GM23338 (cell line): ENCODE results near the gene MC3R. TPM values are rescaled to one million over a fixed set of nuclear protein-coding genes. Genes with fewer than 3 reads are reported as not detected.

Source experiments
- ATAC-seq: fragments of 200-7000 bp; cut with Tn5 transposase; 3 replicates; pipeline ENCODE4 v1.9.1; 2020
- DNase-seq: peaks from one replicate; pipeline ENCODE4 v3.0.0-alpha.2; 2015; ENCODE audit warnings: low spot score
- H2AFZ ChIP-seq: fragments of 200-600 bp; sonication (generic); 2 replicates; pipeline ENCODE4 v1.8.0; 2016; ENCODE audit warnings: antibody characterized with exemption, mild to moderate bottlenecking, moderate library complexity
- H3F3A ChIP-seq: fragments of 200-600 bp; sonication (generic); replicated peaks from 2 replicates; pipeline ENCODE4 v1.8.0; 2017; ENCODE audit warnings: antibody characterized with exemption, mixed run types, low read depth
- H3K27ac ChIP-seq: fragments of 200-600 bp; sonication (generic); 2 replicates; pipeline ENCODE4 v1.6.1; 2016; ENCODE audit warnings: low read depth
- H3K27me3 ChIP-seq: fragments of 200-600 bp; sonication (generic); 2 replicates; pipeline ENCODE4 v1.8.0; 2016; ENCODE audit warnings: mild to moderate bottlenecking, mixed run types, moderate library complexity; ENCODE audit not compliant: insufficient read depth
- H3K36me3 ChIP-seq: fragments of 200-600 bp; sonication (generic); 2 replicates; pipeline ENCODE4 v1.8.0; 2016; ENCODE audit warnings: mild to moderate bottlenecking; ENCODE audit not compliant: insufficient read depth
- H3K4me1 ChIP-seq: fragments of 200-600 bp; sonication (generic); 2 replicates; pipeline ENCODE4 v1.8.0; 2016; ENCODE audit warnings: mild to moderate bottlenecking, moderate library complexity; ENCODE audit not compliant: insufficient read depth
- H3K4me2 ChIP-seq: fragments of 200-600 bp; sonication (generic); 2 replicates; pipeline ENCODE4 v1.7.1; 2017; ENCODE audit warnings: mixed run types
- H3K4me3 ChIP-seq: fragments of 200-600 bp; sonication (generic); 2 replicates; pipeline ENCODE4 v1.6.1; 2016; ENCODE audit warnings: mixed run types
- H3K79me2 ChIP-seq: fragments of 200-600 bp; sonication (generic); replicated peaks from 2 replicates; pipeline ENCODE4 v1.8.0; 2017; ENCODE audit warnings: mild to moderate bottlenecking; ENCODE audit not compliant: insufficient read depth
- H3K9me2 ChIP-seq: fragments of 200-600 bp; sonication (generic); 2 replicates; pipeline ENCODE4 v1.8.0; 2017; ENCODE audit not compliant: insufficient read depth
- H4K20me1 ChIP-seq: fragments of 200-600 bp; sonication (generic); replicated peaks from 2 replicates; pipeline ENCODE4 v1.8.0; 2017; ENCODE audit warnings: mild to moderate bottlenecking; ENCODE audit not compliant: insufficient read depth
- H3K27ac Mint-ChIP-seq: 2 replicates; pipeline ENCODE4 v1.8.0; 2020; ENCODE audit warnings: inconsistent platforms, mild to moderate bottlenecking, moderate library complexity, mixed read lengths
- H3K27me3 Mint-ChIP-seq: 3 replicates; pipeline ENCODE4 v1.8.0; 2022; ENCODE audit warnings: low read depth, mild to moderate bottlenecking, moderate library complexity, mixed read lengths, inconsistent platforms; ENCODE audit not compliant: insufficient read depth, poor library complexity
- H3K36me3 Mint-ChIP-seq: 3 replicates; pipeline ENCODE4 v1.8.0; 2021; ENCODE audit warnings: low read depth, mild to moderate bottlenecking, inconsistent platforms, moderate library complexity, mixed read lengths
- H3K4me1 Mint-ChIP-seq: 3 replicates; pipeline ENCODE4 v1.8.0; 2020; ENCODE audit warnings: mild to moderate bottlenecking, inconsistent platforms, mixed read lengths
- H3K4me3 Mint-ChIP-seq: 3 replicates; pipeline ENCODE4 v1.8.0; 2021; ENCODE audit warnings: moderate library complexity, mild to moderate bottlenecking, inconsistent platforms, mixed read lengths
- H3K9me3 Mint-ChIP-seq: 3 replicates; pipeline ENCODE4 v1.8.0; 2020; ENCODE audit warnings: moderate library complexity, mild to moderate bottlenecking, inconsistent platforms, mixed read lengths
- CREB1 ChIP-seq: fragments of 250-450 bp; sonication (Bioruptor Pico); IDR thresholded peaks from 2 replicates; pipeline ENCODE4 v1.5.0; 2020; ENCODE audit warnings: low read depth, mild to moderate bottlenecking, moderate library complexity
- ETS1 ChIP-seq: IDR thresholded peaks from 2 replicates; pipeline ENCODE4 v1.6.1; 2016; ENCODE audit warnings: antibody characterized with exemption
- EZH2 ChIP-seq: fragments of 200-600 bp; sonication (generic); IDR thresholded peaks from one replicate; pipeline ENCODE4 v1.8.0; 2017; ENCODE audit warnings: antibody characterized with exemption, mild to moderate bottlenecking, low read depth; ENCODE audit not compliant: unreplicated experiment
- EZH2phosphoT487 ChIP-seq: fragments of 200-600 bp; sonication (generic); IDR thresholded peaks from one replicate; pipeline ENCODE4 v1.8.1; 2018; ENCODE audit warnings: antibody characterized with exemption; ENCODE audit not compliant: unreplicated experiment
- JUNB ChIP-seq: IDR thresholded peaks from one replicate; pipeline ENCODE4 v1.6.1; 2016; ENCODE audit warnings: antibody characterized with exemption; ENCODE audit not compliant: unreplicated experiment
- NANOG ChIP-seq: IDR thresholded peaks from 2 replicates; pipeline ENCODE4 v1.6.1; 2016; ENCODE audit warnings: antibody characterized with exemption, borderline replicate concordance
- POLR2AphosphoS5 ChIP-seq: IDR thresholded peaks from 2 replicates; pipeline ENCODE4 v1.6.1; 2016; ENCODE audit warnings: antibody characterized with exemption, low read depth
- STAT1 ChIP-seq: IDR thresholded peaks from one replicate; pipeline ENCODE4 v1.6.1; 2016; ENCODE audit warnings: antibody characterized with exemption; ENCODE audit not compliant: unreplicated experiment
- ZNF114 ChIP-seq: fragments of 250-450 bp; sonication (Bioruptor Pico); IDR thresholded peaks from 2 replicates; pipeline ENCODE4 v1.5.0; 2020; ENCODE audit warnings: mild to moderate bottlenecking, moderate library complexity
- ZNF331 ChIP-seq: fragments of 250-450 bp; sonication (Bioruptor Pico); IDR thresholded peaks from 2 replicates; pipeline ENCODE4 v1.5.0; 2020; ENCODE audit warnings: low read depth, mild to moderate bottlenecking, moderate library complexity
- polyA plus RNA-seq: library from polyadenylated mRNA; unstranded; fragments of >200 nt; fragmentation: Nextera tagmentation; extraction: Ambion mirVana; gene quantifications from 2 replicates; pipeline ENCODE4 v1.2.1, GENCODE V29; 2016
- total RNA-seq: library from RNA; depleted of rRNA; stranded (reverse); fragments of >200 nt; shearing (Covaris generic); gene quantifications from 2 replicates; pipeline ENCODE4 v1.2.3, GENCODE V29; 2014
- TF ChIP-seq, protein P1 (sequence below): IDR thresholded peaks from one replicate; pipeline ENCODE4 v1.6.1; 2018; ENCODE audit warnings: antibody characterized with exemption; ENCODE audit not compliant: unreplicated experiment
- TF ChIP-seq, protein P2 (sequence below), 2 experiments: fragments of 200-600 bp in 1 of 2; sonication (generic) in 1 of 2; conservative IDR thresholded peaks; 2 replicates each; pipeline versions ENCODE4 v1.5.1 to v1.6.1; 2016 to 2017; ENCODE audit warnings: antibody characterized with exemption in 2 of 2, low read depth in 2 of 2, mild to moderate bottlenecking in 2 of 2, moderate library complexity in 1 of 2

The MC3R gene
- total and polyA plus RNA-seq, 2 experiments from 2014 or later = not detected

GRCh38 chr20:56257604-56258003 lies 9.1 kb downstream of the MC3R start (continued):
- TF ChIP-seq, protein P1, sequence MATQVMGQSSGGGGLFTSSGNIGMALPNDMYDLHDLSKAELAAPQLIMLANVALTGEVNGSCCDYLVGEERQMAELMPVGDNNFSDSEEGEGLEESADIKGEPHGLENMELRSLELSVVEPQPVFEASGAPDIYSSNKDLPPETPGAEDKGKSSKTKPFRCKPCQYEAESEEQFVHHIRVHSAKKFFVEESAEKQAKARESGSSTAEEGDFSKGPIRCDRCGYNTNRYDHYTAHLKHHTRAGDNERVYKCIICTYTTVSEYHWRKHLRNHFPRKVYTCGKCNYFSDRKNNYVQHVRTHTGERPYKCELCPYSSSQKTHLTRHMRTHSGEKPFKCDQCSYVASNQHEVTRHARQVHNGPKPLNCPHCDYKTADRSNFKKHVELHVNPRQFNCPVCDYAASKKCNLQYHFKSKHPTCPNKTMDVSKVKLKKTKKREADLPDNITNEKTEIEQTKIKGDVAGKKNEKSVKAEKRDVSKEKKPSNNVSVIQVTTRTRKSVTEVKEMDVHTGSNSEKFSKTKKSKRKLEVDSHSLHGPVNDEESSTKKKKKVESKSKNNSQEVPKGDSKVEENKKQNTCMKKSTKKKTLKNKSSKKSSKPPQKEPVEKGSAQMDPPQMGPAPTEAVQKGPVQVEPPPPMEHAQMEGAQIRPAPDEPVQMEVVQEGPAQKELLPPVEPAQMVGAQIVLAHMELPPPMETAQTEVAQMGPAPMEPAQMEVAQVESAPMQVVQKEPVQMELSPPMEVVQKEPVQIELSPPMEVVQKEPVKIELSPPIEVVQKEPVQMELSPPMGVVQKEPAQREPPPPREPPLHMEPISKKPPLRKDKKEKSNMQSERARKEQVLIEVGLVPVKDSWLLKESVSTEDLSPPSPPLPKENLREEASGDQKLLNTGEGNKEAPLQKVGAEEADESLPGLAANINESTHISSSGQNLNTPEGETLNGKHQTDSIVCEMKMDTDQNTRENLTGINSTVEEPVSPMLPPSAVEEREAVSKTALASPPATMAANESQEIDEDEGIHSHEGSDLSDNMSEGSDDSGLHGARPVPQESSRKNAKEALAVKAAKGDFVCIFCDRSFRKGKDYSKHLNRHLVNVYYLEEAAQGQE = no peak
- TF ChIP-seq CREB1 (CRISPR knock-in tag) = no peak
- TF ChIP-seq EZH2phosphoT487 = no peak
- no peak for TF ChIP-seq ZNF331 (CRISPR knock-in tag)
- no peak for TF ChIP-seq EZH2
- no peak for TF ChIP-seq STAT1

- Mint-ChIP-seq H3K4me3 (no peak overlapping the region), H3K9me3 (peaks cover 97% of the 10 kb centered on the region), H3K4me1 (no peaks in the 10 kb centered on the region), H3K27me3 (peaks cover 3% of the 10 kb centered on the region), H3K36me3 (peaks cover 38% of the 10 kb centered on the region), H3K27ac (no peak overlapping the region)
- H3K27me3 ChIP-seq = no peaks in the 10 kb centered on the region
- peaks cover 3% of the 10 kb centered on the region; the same call in 1 of the 2 replicates for H3K36me3 ChIP-seq
- no peaks in the 10 kb centered on the region for H3F3A ChIP-seq
- H4K20me1 ChIP-seq = no peaks in the 10 kb centered on the region
- no peaks in the 10 kb centered on the region for H3K79me2 ChIP-seq
- no peak overlapping the region for H3K4me2 ChIP-seq
- no peaks in the 10 kb centered on the region for H3K9me2 ChIP-seq
- no peak overlapping the region for H3K4me3 ChIP-seq
- no peak overlapping the region for H3K27ac ChIP-seq
- no peaks in the 10 kb centered on the region for H3K4me1 ChIP-seq
- no peak for TF ChIP-seq POLR2AphosphoS5
- H2AFZ ChIP-seq = no peak overlapping the region
- no peak for ATAC-seq
- no peak for DNase-seq
Observed at GRCh38 chr20:56259948-56260347, 11.4 kb downstream of the MC3R start.

DNA sequence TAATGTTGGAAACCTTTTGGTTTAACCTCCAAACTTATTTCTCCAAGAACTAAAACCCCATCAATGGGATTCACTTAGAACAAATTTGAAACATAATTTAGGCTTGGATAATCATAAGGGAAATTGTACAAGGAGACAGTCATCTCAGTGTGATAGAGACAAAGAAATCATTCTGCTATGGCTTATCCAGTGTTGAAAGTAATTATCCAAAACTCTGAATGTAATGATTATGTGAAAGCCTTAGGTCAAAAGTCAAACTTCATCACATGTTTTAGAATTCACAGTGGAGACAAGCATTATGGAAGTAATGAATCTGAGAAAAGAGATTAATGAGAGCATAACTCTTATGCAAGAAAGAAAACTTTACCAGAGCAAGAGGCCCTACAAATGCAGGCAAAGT lies 20.0 kb downstream of the MC3R start:
- H3K79me2 ChIP-seq = no peaks in the 10 kb centered on the region
- Mint-ChIP-seq H3K27ac (no peak overlapping the region), H3K27me3 (peaks cover 1% of the 10 kb centered on the region), H3K9me3 (peaks cover 100% of the 10 kb centered on the region), H3K4me3 (no peak overlapping the region), H3K36me3 (peaks cover 38% of the 10 kb centered on the region), H3K4me1 (no peaks in the 10 kb centered on the region)
- H4K20me1 ChIP-seq = no peaks in the 10 kb centered on the region
- no peak overlapping the region for H2AFZ ChIP-seq
- H3F3A ChIP-seq = no peaks in the 10 kb centered on the region
- H3K4me3 ChIP-seq = no peak overlapping the region
- H3K27ac ChIP-seq = no peak overlapping the region
- no peak overlapping the region for H3K4me2 ChIP-seq
- DNase-seq (no peak), ATAC-seq (no peak)
- H3K4me1 ChIP-seq = no peaks in the 10 kb centered on the region
- H3K27me3 ChIP-seq = no peaks in the 10 kb centered on the region
- H3K9me2 ChIP-seq = no peaks in the 10 kb centered on the region
- peaks cover 5% of the 10 kb centered on the region; the same call in 1 of the 2 replicates for H3K36me3 ChIP-seq
- TF ChIP-seq ETS1 (no peak), POLR2AphosphoS5 (no peak), JUNB (no peak), CREB1 (CRISPR knock-in tag) (no peak), EZH2 (no peak), EZH2phosphoT487 (no peak), ZNF114 (CRISPR knock-in tag) (no peak), ZNF331 (CRISPR knock-in tag) (no peak), STAT1 (no peak), NANOG (no peak)
- TF ChIP-seq, protein P2, sequence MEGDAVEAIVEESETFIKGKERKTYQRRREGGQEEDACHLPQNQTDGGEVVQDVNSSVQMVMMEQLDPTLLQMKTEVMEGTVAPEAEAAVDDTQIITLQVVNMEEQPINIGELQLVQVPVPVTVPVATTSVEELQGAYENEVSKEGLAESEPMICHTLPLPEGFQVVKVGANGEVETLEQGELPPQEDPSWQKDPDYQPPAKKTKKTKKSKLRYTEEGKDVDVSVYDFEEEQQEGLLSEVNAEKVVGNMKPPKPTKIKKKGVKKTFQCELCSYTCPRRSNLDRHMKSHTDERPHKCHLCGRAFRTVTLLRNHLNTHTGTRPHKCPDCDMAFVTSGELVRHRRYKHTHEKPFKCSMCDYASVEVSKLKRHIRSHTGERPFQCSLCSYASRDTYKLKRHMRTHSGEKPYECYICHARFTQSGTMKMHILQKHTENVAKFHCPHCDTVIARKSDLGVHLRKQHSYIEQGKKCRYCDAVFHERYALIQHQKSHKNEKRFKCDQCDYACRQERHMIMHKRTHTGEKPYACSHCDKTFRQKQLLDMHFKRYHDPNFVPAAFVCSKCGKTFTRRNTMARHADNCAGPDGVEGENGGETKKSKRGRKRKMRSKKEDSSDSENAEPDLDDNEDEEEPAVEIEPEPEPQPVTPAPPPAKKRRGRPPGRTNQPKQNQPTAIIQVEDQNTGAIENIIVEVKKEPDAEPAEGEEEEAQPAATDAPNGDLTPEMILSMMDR (conservative IDR thresholded peaks at IDR 0.05; ENCODE audit: low read depth in 2 of 2) = no peak
